Fibroblast of the aortic adventitia (primary cell): ENCODE results near the gene CYP4B1. TPM values are rescaled to one million over a fixed set of nuclear protein-coding genes. Genes with fewer than 3 reads are reported as not detected.

Source experiments
- DNase-seq: peaks from one replicate; pipeline ENCODE4 v3.0.0-alpha.2; 2010; ENCODE audit warnings: low read depth
- H3K4me3 ChIP-seq: 2 replicates; pipeline ENCODE4 v1.5.1; 2011; ENCODE audit warnings: low read depth, mild to moderate bottlenecking, control low read depth, low read length, moderate library complexity
- CTCF ChIP-seq: IDR thresholded peaks from 2 replicates; pipeline ENCODE4 v1.5.1; 2011; ENCODE audit warnings: mild to moderate bottlenecking, low read length, control low read depth, inconsistent platforms; ENCODE audit not compliant: insufficient read depth
- total RNA-seq: library from RNA; depleted of rRNA; stranded (reverse); fragments of >200 nt; gene quantifications from 2 replicates; pipeline ENCODE4 v1.2.3, GENCODE V29; 2012; ENCODE audit warnings: low replicate concordance

Gene CYP4B1
- total RNA-seq, 1 donor: not detected

- TF ChIP-seq CTCF: no peak
- DNase-seq: no peak
- H3K4me3 ChIP-seq: no peak overlapping the region
These were observed 11.1 kb downstream of the CYP4B1 start for GRCh38 chr1:46809904-46810303.

- no peak for TF ChIP-seq CTCF
- no peak for DNase-seq
- no peak overlapping the region for H3K4me3 ChIP-seq
These were observed 11.8 kb downstream of the CYP4B1 start for GRCh38 chr1:46810596-46810995.

- no peak for TF ChIP-seq CTCF
- no peak for DNase-seq
- no peak overlapping the region for H3K4me3 ChIP-seq
These were observed 12.2 kb downstream of the CYP4B1 start for GRCh38 chr1:46811053-46811452.

GRCh38 chr1:46812065-46812963, 13.5 kb downstream of the CYP4B1 start:
- no peak for TF ChIP-seq CTCF
- no peak for DNase-seq

GRCh38 chr1:46812996-46813857, 14.4 kb downstream of the CYP4B1 start:
- DNase-seq: no peak
- H3K4me3 ChIP-seq: no peak overlapping the region
- TF ChIP-seq CTCF: no peak

More at GRCh38 chr1:46812065-46812963, 13.5 kb downstream of the CYP4B1 start:
- no peak overlapping the region for H3K4me3 ChIP-seq

GRCh38 chr1:46813858-46814396, 15.1 kb downstream of the CYP4B1 start:
- no peak for TF ChIP-seq CTCF
- no peak for DNase-seq
- no peak overlapping the region for H3K4me3 ChIP-seq
